OCI-LY7 (cell line): ENCODE results near the gene CRIP2.

Experiments used
- CTCF ChIP-seq: fragments of 200-600 bp; sonication (generic); conservative IDR thresholded peaks from 2 replicates; pipeline ENCODE4 v1.5.1; 2014; ENCODE audit warnings: mild to moderate bottlenecking, antibody characterized with exemption, low read length, moderate library complexity, mixed read lengths
- EZH2phosphoT487 ChIP-seq: fragments of 200-600 bp; sonication (generic); IDR thresholded peaks from 2 replicates; pipeline ENCODE4 v1.6.1; 2018; ENCODE audit warnings: low read depth, borderline replicate concordance, mild to moderate bottlenecking, mixed run types, antibody characterized with exemption, low read length, moderate library complexity, mixed read lengths

- TF ChIP-seq CTCF (no peak), EZH2phosphoT487 (no peak)
Observed at GRCh38 chr14:105486163-105486973, 11.7 kb downstream of the CRIP2 start, which contains the start of gene CRIP1.
